GM13977 (cell line): ENCODE data around the gene BIRC6.

Experiments
- DNase-seq: peaks from one replicate; pipeline ENCODE4 v3.0.0; 2012; ENCODE audit warnings: low spot score
- in situ Hi-C: fragments of 300-500 bp; cut with MboI; formaldehyde crosslinking; loops from one replicate; pipeline ENCODE4 v1.12.0; 2022; ENCODE audit warnings: low sequenced_read_pairs, low pct_unique_long_range_greater_than_20kb, mixed read lengths, inconsistent platforms; ENCODE audit not compliant: unreplicated experiment
- TF ChIP-seq, protein P1 (sequence below): IDR thresholded peaks from 2 replicates; pipeline ENCODE4 v1.5.1; 2012; ENCODE audit warnings: mild to moderate bottlenecking, control low read depth; ENCODE audit not compliant: insufficient read depth; ENCODE audit errors: extremely low read depth, missing control alignments

BIRC6 gene

DNA sequence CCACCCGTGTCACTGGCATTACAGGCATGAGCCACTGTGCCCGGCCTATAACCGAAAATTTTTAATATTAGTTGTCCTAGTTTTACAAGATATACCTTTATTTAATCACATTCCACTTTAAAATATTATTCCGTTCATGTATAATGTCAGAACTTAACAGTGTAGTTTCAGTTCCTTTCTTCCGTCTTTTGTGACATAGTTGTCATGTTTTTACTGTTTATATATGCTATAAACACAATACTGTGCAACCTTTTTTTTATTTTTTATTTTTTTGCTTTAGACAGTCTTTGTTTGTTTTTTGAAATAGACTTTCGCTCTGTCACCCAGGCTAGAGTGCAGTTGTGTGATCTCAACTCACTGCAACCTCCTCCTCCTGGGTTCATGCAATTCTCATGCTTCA is 141.5 kb downstream of the BIRC6 start:
- TF ChIP-seq, protein P1, sequence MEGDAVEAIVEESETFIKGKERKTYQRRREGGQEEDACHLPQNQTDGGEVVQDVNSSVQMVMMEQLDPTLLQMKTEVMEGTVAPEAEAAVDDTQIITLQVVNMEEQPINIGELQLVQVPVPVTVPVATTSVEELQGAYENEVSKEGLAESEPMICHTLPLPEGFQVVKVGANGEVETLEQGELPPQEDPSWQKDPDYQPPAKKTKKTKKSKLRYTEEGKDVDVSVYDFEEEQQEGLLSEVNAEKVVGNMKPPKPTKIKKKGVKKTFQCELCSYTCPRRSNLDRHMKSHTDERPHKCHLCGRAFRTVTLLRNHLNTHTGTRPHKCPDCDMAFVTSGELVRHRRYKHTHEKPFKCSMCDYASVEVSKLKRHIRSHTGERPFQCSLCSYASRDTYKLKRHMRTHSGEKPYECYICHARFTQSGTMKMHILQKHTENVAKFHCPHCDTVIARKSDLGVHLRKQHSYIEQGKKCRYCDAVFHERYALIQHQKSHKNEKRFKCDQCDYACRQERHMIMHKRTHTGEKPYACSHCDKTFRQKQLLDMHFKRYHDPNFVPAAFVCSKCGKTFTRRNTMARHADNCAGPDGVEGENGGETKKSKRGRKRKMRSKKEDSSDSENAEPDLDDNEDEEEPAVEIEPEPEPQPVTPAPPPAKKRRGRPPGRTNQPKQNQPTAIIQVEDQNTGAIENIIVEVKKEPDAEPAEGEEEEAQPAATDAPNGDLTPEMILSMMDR = no peak
- no peak for DNase-seq
- in situ Hi-C loops = no loop called here

GRCh38 chr2:32502941-32503340 is 146.1 kb downstream of the BIRC6 start:
- in situ Hi-C loops = no loop called here
- TF ChIP-seq, protein P1 = no peak
- no peak for DNase-seq

- DNase-seq = no peak
- TF ChIP-seq, protein P1 = no peak
- in situ Hi-C loops = no loop called here
These were observed 148.2 kb downstream of the BIRC6 start for GRCh38 chr2:32504877-32505478.

GRCh38 chr2:32506446-32506845 is 149.6 kb downstream of the BIRC6 start:
- in situ Hi-C loops = no loop called here
- TF ChIP-seq, protein P1 = no peak
- DNase-seq = peak; percentile 10

GRCh38 chr2:32514946-32515345 is 158.1 kb downstream of the BIRC6 start:
- TF ChIP-seq, protein P1 = no peak
- in situ Hi-C loops = no loop called here
- no peak for DNase-seq

GRCh38 chr2:32516567-32516966 is 159.7 kb downstream of the BIRC6 start:
- TF ChIP-seq, protein P1 = no peak
- DNase-seq = no peak
- in situ Hi-C loops = no loop called here
